Measurements from ENCODE around the gene GRIN2B.

Gene GRIN2B

GRCh38 chr12:13940335-13940865 is 41.0 kb downstream of the GRIN2B start:
- peaks cover 17% of the 10 kb centered on the region for H3K4me1 ChIP-seq (ENCODE audit: low read length)
- H3K27ac ChIP-seq (ENCODE audit: low read length): no peak overlapping the region
- no peak overlapping the region for H3K4me2 ChIP-seq (ENCODE audit: low read length)
- peaks cover 9% of the 10 kb centered on the region; the same call in 1 of the 2 replicates for H3K9me3 ChIP-seq (ENCODE audit: insufficient read depth, low read length)
- H3K4me3 ChIP-seq (ENCODE audit: low read length): no peak overlapping the region
- no peaks in the 10 kb centered on the region for H3K79me2 ChIP-seq (ENCODE audit: low read length)
- no peaks in the 10 kb centered on the region for H3K27me3 ChIP-seq (ENCODE audit: low read depth, low read length)
- no peaks in the 10 kb centered on the region for H4K20me1 ChIP-seq (ENCODE audit: insufficient read depth, low read length)
- TF ChIP-seq CTCF (IDR thresholded peaks at IDR 0.05; ENCODE audit: low read depth, low read length) (no peak), EZH2phosphoT487 (IDR thresholded peaks at IDR 0.05; ENCODE audit: low read depth) (no peak)
- no peak overlapping the region for H3K9ac ChIP-seq (ENCODE audit: low read length)
- H3K36me3 ChIP-seq (replicated peaks; ENCODE audit: low read depth, low read length): peaks cover 2% of the 10 kb centered on the region
- H2AFZ ChIP-seq (ENCODE audit: low read depth, low read length): no peak overlapping the region

- Histone ChIP-seq H3K4me3 (ENCODE audit: low read length) (no peak overlapping the region), H3K27me3 (ENCODE audit: low read depth, low read length) (peaks cover 5% of the 10 kb centered on the region; the same call in 1 of the 2 replicates), H3K9ac (ENCODE audit: low read length) (no peak overlapping the region), H3K4me2 (ENCODE audit: low read length) (no peak overlapping the region), H4K20me1 (ENCODE audit: insufficient read depth, low read length) (no peaks in the 10 kb centered on the region), H3K4me1 (ENCODE audit: low read length) (peaks cover 17% of the 10 kb centered on the region), H2AFZ (ENCODE audit: low read depth, low read length) (no peak overlapping the region), H3K36me3 (replicated peaks; ENCODE audit: low read depth, low read length) (peaks cover 2% of the 10 kb centered on the region), H3K27ac (ENCODE audit: low read length) (no peak overlapping the region), H3K79me2 (ENCODE audit: low read length) (no peaks in the 10 kb centered on the region), H3K9me3 (ENCODE audit: insufficient read depth, low read length) (peaks cover 9% of the 10 kb centered on the region; the same call in 1 of the 2 replicates)
- TF ChIP-seq EZH2phosphoT487 (IDR thresholded peaks at IDR 0.05; ENCODE audit: low read depth) (no peak), CTCF (IDR thresholded peaks at IDR 0.05; ENCODE audit: low read depth, low read length) (no peak)
Observed at GRCh38 chr12:13937735-13938134, 43.7 kb downstream of the GRIN2B start.

GRCh38 chr12:13935169-13935568 is 46.2 kb downstream of the GRIN2B start:
- H3K27ac ChIP-seq (ENCODE audit: low read length): no peak overlapping the region
- peaks cover 2% of the 10 kb centered on the region for H3K36me3 ChIP-seq (replicated peaks; ENCODE audit: low read depth, low read length)
- no peak overlapping the region for H2AFZ ChIP-seq (ENCODE audit: low read depth, low read length)
- H3K9ac ChIP-seq (ENCODE audit: low read length): no peak overlapping the region
- H3K4me2 ChIP-seq (ENCODE audit: low read length): no peak overlapping the region
- H3K9me3 ChIP-seq (ENCODE audit: insufficient read depth, low read length): peaks cover 9% of the 10 kb centered on the region; the same call in 1 of the 2 replicates
- peaks cover 8% of the 10 kb centered on the region; the same call in 1 of the 2 replicates for H3K27me3 ChIP-seq (ENCODE audit: low read depth, low read length)
- no peak overlapping the region for H3K4me3 ChIP-seq (ENCODE audit: low read length)
- H4K20me1 ChIP-seq (ENCODE audit: insufficient read depth, low read length): no peaks in the 10 kb centered on the region
- H3K79me2 ChIP-seq (ENCODE audit: low read length): no peaks in the 10 kb centered on the region
- H3K4me1 ChIP-seq (ENCODE audit: low read length): peaks cover 6% of the 10 kb centered on the region; the same call in 1 of the 2 replicates
- TF ChIP-seq CTCF (IDR thresholded peaks at IDR 0.05; ENCODE audit: low read depth, low read length) (no peak), EZH2phosphoT487 (IDR thresholded peaks at IDR 0.05; ENCODE audit: low read depth) (no peak)

Data from OCI-LY3 (cell line).